Neuronal stem cell (in vitro differentiated cells): ENCODE measurements around the gene ATP8A2.
"Not testable (repeated sequence)": the region's sequence is repeated elsewhere in the genome, so short reads cannot be mapped to it uniquely, and the experiment has no call there.

ENCODE experiments used
- DNase-seq: peaks from one replicate; pipeline ENCODE4 v3.0.0-alpha.2; 2013; ENCODE audit warnings: low spot score
- H2AFZ ChIP-seq: one replicate; pipeline ENCODE4 v1.6.1; 2013; ENCODE audit warnings: mild to moderate bottlenecking, low read length, inconsistent platforms
- H2AK5ac ChIP-seq: 2 replicates; pipeline ENCODE4 v1.6.1; 2013; ENCODE audit warnings: low read depth, mild to moderate bottlenecking, inconsistent platforms, low read length, moderate library complexity, mixed read lengths
- H2BK120ac ChIP-seq: 2 replicates; pipeline ENCODE4 v1.6.1; 2013; ENCODE audit warnings: low read depth, mild to moderate bottlenecking, inconsistent platforms, low read length, moderate library complexity, mixed read lengths
- H2BK12ac ChIP-seq: one replicate; pipeline ENCODE4 v1.6.1; 2013; ENCODE audit warnings: low read length, inconsistent platforms
- H2BK15ac ChIP-seq: 2 replicates; pipeline ENCODE4 v1.6.1; 2013; ENCODE audit warnings: mild to moderate bottlenecking, low read length, inconsistent platforms, mixed read lengths
- H2BK5ac ChIP-seq: one replicate; pipeline ENCODE4 v1.6.1; 2013; ENCODE audit warnings: inconsistent platforms, mild to moderate bottlenecking, low read length, moderate library complexity
- H3K14ac ChIP-seq: one replicate; pipeline ENCODE4 v1.6.1; 2013; ENCODE audit warnings: low read length, inconsistent platforms
- H3K18ac ChIP-seq: 2 replicates; pipeline ENCODE4 v1.6.1; 2013; ENCODE audit warnings: low read length, inconsistent platforms
- H3K23ac ChIP-seq: 2 replicates; pipeline ENCODE4 v1.6.1; 2013; ENCODE audit warnings: low read depth, mild to moderate bottlenecking, mixed read lengths, low read length, inconsistent platforms; ENCODE audit not compliant: poor library complexity
- H3K27ac ChIP-seq: replicated peaks from 3 replicates; pipeline ENCODE4 v1.5.1; 2013; ENCODE audit warnings: low read length, inconsistent platforms
- H3K27me3 ChIP-seq, 3 experiments: 2 replicates each; pipeline ENCODE4 v1.6.1; 2013; ENCODE audit warnings: low read length in 3 of 3, mild to moderate bottlenecking in 2 of 3, inconsistent platforms in 1 of 3, low read depth in 1 of 3, mixed read lengths in 1 of 3, moderate library complexity in 1 of 3; ENCODE audit not compliant: control insufficient read depth in 3 of 3, insufficient read depth in 3 of 3
- H3K36me3 ChIP-seq, 2 donors: replicated peaks in 1 of 2; 2 replicates each; pipeline ENCODE4 v1.6.1; 2013; ENCODE audit warnings: low read length in 2 of 2; ENCODE audit not compliant: control insufficient read depth in 2 of 2, insufficient read depth in 2 of 2
- H3K4ac ChIP-seq: 2 replicates; pipeline ENCODE4 v1.6.1; 2013; ENCODE audit warnings: inconsistent platforms, mild to moderate bottlenecking, low read length, moderate library complexity
- H3K4me1 ChIP-seq, 2 donors: 1 replicate in 1 of 2; 2 replicates in 1 of 2; pipeline ENCODE4 v1.6.1; 2013; ENCODE audit warnings: low read length in 2 of 2, low read depth in 1 of 2; ENCODE audit not compliant: control insufficient read depth in 2 of 2, insufficient read depth in 1 of 2
- H3K4me2 ChIP-seq: one replicate; pipeline ENCODE4 v1.6.1; 2013; ENCODE audit warnings: mild to moderate bottlenecking, low read length, inconsistent platforms; ENCODE audit not compliant: insufficient read depth, poor library complexity, severe bottlenecking
- H3K4me3 ChIP-seq, 2 donors: 2 replicates each; pipeline ENCODE4 v1.5.1; 2013; ENCODE audit warnings: low read length in 2 of 2, mild to moderate bottlenecking in 2 of 2, inconsistent platforms in 1 of 2, moderate library complexity in 1 of 2
- H3K79me1 ChIP-seq: one replicate; pipeline ENCODE4 v1.6.1; 2013; ENCODE audit warnings: low read depth, mild to moderate bottlenecking, inconsistent platforms, low read length, moderate library complexity
- H3K9ac ChIP-seq: one replicate; pipeline ENCODE4 v1.6.1; 2013; ENCODE audit warnings: mild to moderate bottlenecking, low read depth, low read length, inconsistent platforms; ENCODE audit not compliant: poor library complexity
- H3K9me3 ChIP-seq, 2 donors: replicated peaks in 1 of 2; 2 replicates each; pipeline versions ENCODE3 to v1.6.1; 2013; ENCODE audit warnings: low read length in 2 of 2, mild to moderate bottlenecking in 2 of 2, inconsistent platforms in 1 of 2, low read depth in 1 of 2, mixed read lengths in 1 of 2, moderate library complexity in 1 of 2; ENCODE audit not compliant: control insufficient read depth in 2 of 2, insufficient read depth in 1 of 2
- H4K8ac ChIP-seq: one replicate; pipeline ENCODE4 v1.6.1; 2013; ENCODE audit warnings: low read depth, mild to moderate bottlenecking, inconsistent platforms, low read length, moderate library complexity
- H4K91ac ChIP-seq: one replicate; pipeline ENCODE4 v1.6.1; 2013; ENCODE audit warnings: low read length, low read depth, mild to moderate bottlenecking, inconsistent platforms; ENCODE audit not compliant: poor library complexity
- WGBS, 2 donors: extraction: QIAGEN DNeasy Blood & Tissue Kit; methylation state at CpG; one replicate each; pipeline ENCODE4 v1.1.7; 2013; ENCODE audit warnings: missing lambda C conversion rate in 2 of 2, mixed read lengths in 1 of 2; ENCODE audit not compliant: insufficient read length in 2 of 2, insufficient replicate concordance in 1 of 2; ENCODE audit errors: extremely low coverage in 2 of 2; 5-methylcytosine and 5-hydroxymethylcytosine counted together

The ATP8A2 gene

DNA sequence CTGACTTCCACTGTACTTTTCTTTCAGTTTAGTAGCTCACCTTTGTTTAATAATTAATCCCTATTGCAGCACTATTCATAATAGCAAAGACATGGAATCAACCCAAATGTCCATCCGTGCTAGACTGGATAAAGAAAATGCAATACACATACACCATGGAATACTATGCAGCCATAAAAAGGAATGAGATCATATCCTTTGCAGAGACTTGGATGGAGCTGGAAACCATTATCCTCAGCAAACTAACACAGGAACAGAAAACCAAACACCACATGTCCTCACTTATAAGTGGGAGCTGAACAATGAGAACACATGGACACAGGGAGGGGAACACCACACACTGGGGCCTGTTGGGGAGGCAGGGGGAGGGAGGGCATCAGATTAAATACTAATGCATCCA, 402.3 kb downstream of the ATP8A2 start:
- H3K4ac ChIP-seq, H2AK5ac ChIP-seq, H3K14ac ChIP-seq, H3K23ac ChIP-seq, H4K91ac ChIP-seq, H3K9me3 ChIP-seq, H3K4me3 ChIP-seq, H2BK15ac ChIP-seq, H2AFZ ChIP-seq, H2BK12ac ChIP-seq, H3K18ac ChIP-seq, H3K27ac ChIP-seq, H3K79me1 ChIP-seq, H4K8ac ChIP-seq, H2BK120ac ChIP-seq, H3K4me2 ChIP-seq, H3K36me3 ChIP-seq, H3K27me3 ChIP-seq, DNase-seq, H2BK5ac ChIP-seq, H3K9ac ChIP-seq: not testable (repeated sequence)
- peaks cover 0 to 18% of the 10 kb centered on the region in 2 donors for H3K4me1 ChIP-seq
- no CpG with 5 or more reads among the region's 1 CpG for WGBS, 2 donors

DNA sequence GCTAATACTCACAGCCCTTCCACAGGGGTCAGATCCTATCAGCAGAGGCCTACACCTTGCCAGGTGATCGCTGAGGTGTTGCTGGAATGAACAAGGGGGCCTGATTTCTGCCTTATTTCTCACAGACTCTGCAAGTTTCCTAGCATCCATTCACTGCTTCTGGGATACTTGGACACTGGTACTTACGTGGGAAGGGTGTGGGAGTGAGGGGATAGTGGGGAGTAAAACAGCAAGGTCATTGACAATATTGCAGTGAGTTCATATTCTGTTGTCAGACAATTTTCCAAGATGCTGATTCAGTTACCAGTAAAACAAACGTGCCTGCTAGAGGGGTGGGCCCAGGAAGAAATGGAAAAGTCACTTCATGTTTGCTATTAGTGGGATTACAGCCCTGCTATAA, 403.5 kb downstream of the ATP8A2 start:
- H2BK120ac ChIP-seq = no peak overlapping the region
- no peak overlapping the region for H4K91ac ChIP-seq
- WGBS, 2 donors = no CpG with 5 or more reads among the region's 3 CpGs

DNA sequence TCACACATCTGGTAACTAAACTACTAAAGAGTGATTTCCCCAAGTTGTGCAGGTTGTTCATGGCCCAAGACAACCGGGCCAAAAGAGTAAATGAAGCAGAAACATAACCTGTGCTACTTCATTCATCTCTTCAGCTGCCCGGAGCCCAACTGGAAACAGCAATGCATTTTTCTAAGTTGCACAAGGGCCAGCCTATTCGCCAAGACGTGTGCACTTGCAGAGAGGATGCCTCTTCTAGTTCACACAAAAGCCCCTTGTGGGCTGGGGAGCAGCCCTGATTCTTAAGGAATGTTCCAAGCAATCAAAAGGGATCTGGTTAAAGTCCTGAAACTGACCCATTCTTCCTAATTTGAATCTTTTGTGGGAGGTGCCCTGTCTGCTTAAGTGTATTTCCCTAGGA, 404.2 kb downstream of the ATP8A2 start:
- Histone ChIP-seq H3K79me1 (no peaks in the 10 kb centered on the region), H3K27me3 (no peaks in the 10 kb centered on the region), H2AK5ac (no peak overlapping the region), H3K14ac (no peak overlapping the region), H3K4ac (no peak overlapping the region), H3K4me3 (no peak overlapping the region), H3K9me3 (no peaks in the 10 kb centered on the region), H3K4me1 (peaks cover 0 to 16% of the 10 kb centered on the region in 2 donors), H3K23ac (no peak overlapping the region), H3K18ac (no peak overlapping the region), H3K4me2 (no peak overlapping the region), H2AFZ (no peak overlapping the region), H4K91ac (no peak overlapping the region), H3K36me3 (no peaks in the 10 kb centered on the region), H2BK12ac (no peak overlapping the region), H3K9ac (no peak overlapping the region), H3K27ac (peak overlapping the region; percentile 47), H4K8ac (no peak overlapping the region), H2BK120ac (no peak overlapping the region), H2BK15ac (no peak overlapping the region), H2BK5ac (no peak overlapping the region)
- no CpG with 5 or more reads among the region's 4 CpGs for WGBS, 2 donors
- peak; percentile 39 for DNase-seq

More for the DNA sequence above, 403.5 kb downstream of the ATP8A2 start:
- peaks cover 0 to 18% of the 10 kb centered on the region in 2 donors for H3K4me1 ChIP-seq
- no peaks in the 10 kb centered on the region for H3K36me3 ChIP-seq
- no peak overlapping the region for H3K4me3 ChIP-seq
- peak overlapping the region; percentile 6 for H2BK15ac ChIP-seq
- DNase-seq = no peak
- no peak overlapping the region for H2AFZ ChIP-seq
- no peak overlapping the region for H3K4me2 ChIP-seq
- no peaks in the 10 kb centered on the region for H3K9me3 ChIP-seq
- H2BK12ac ChIP-seq = no peak overlapping the region
- H4K8ac ChIP-seq = peak overlapping the region; percentile 29
- H3K18ac ChIP-seq = peak overlapping the region; percentile 44
- H2BK5ac ChIP-seq = no peak overlapping the region
- H3K14ac ChIP-seq = no peak overlapping the region
- no peaks in the 10 kb centered on the region for H3K27me3 ChIP-seq
- H3K79me1 ChIP-seq = no peaks in the 10 kb centered on the region
- no peak overlapping the region for H3K4ac ChIP-seq
- H3K27ac ChIP-seq = no peak overlapping the region
- H3K23ac ChIP-seq = no peak overlapping the region
- peak overlapping the region; percentile 5 for H2AK5ac ChIP-seq
- no peak overlapping the region for H3K9ac ChIP-seq

DNA sequence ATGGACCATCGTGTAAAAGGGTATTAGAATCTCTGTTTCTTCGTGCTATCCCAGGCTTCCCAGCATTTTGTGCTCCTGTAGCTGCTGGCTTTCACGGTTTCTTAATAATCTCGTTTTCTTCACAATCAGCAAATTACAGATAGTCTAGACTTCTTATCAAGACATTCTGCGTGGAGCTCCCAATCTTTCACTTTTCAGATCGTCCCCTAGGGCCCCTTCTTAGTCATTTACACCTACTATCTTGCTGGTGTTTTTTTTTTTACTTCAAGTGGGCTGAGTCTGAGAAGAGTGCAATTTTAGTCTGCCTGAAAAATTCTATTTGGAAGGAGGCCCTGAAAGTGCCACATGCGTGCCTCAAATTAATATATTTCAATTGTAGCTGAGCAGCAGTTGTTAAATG, 404.9 kb downstream of the ATP8A2 start:
- H3K27ac ChIP-seq = no peak overlapping the region
- no peak overlapping the region for H2BK12ac ChIP-seq
- H2AFZ ChIP-seq = no peak overlapping the region
- no peak overlapping the region for H2BK5ac ChIP-seq
- no peak for DNase-seq
- no peak overlapping the region for H2AK5ac ChIP-seq
- WGBS, 2 donors = no CpG with 5 or more reads among the region's 7 CpGs
- no peaks in the 10 kb centered on the region for H3K27me3 ChIP-seq
- no peak overlapping the region for H4K91ac ChIP-seq
- H3K9me3 ChIP-seq = no peaks in the 10 kb centered on the region
- H3K18ac ChIP-seq = no peak overlapping the region
- no peak overlapping the region for H3K9ac ChIP-seq
- H3K23ac ChIP-seq = no peak overlapping the region
- no peak overlapping the region for H3K14ac ChIP-seq
- H2BK120ac ChIP-seq = no peak overlapping the region
- H3K79me1 ChIP-seq = no peaks in the 10 kb centered on the region
- no peaks in the 10 kb centered on the region for H3K36me3 ChIP-seq
- no peak overlapping the region for H3K4me2 ChIP-seq
- H3K4me1 ChIP-seq = peaks cover 0 to 14% of the 10 kb centered on the region in 2 donors
- no peak overlapping the region for H4K8ac ChIP-seq
- H3K4ac ChIP-seq = no peak overlapping the region
- H2BK15ac ChIP-seq = no peak overlapping the region
- H3K4me3 ChIP-seq = no peak overlapping the region
